Fibroblast of mammary gland (primary cell): ENCODE results near the gene PPP1R9B.
A peak's percentile ranks its signal among the peaks of the same experiment; 100 is the strongest.

Experiments used
- DNase-seq: peaks from one replicate; pipeline ENCODE4 v3.0.0-alpha.2; 2010; ENCODE audit warnings: low read depth
- H3K4me3 ChIP-seq: 2 replicates; pipeline ENCODE4 v1.5.1; 2011; ENCODE audit warnings: low read depth, mild to moderate bottlenecking, low read length, moderate library complexity; ENCODE audit not compliant: control insufficient read depth
- TF ChIP-seq, protein P1 (sequence below): conservative IDR thresholded peaks from 2 replicates; pipeline ENCODE4 v1.5.1; 2011; ENCODE audit warnings: low read depth, low read length, inconsistent platforms; ENCODE audit not compliant: control insufficient read depth, insufficient read depth

Gene PPP1R9B

DNA sequence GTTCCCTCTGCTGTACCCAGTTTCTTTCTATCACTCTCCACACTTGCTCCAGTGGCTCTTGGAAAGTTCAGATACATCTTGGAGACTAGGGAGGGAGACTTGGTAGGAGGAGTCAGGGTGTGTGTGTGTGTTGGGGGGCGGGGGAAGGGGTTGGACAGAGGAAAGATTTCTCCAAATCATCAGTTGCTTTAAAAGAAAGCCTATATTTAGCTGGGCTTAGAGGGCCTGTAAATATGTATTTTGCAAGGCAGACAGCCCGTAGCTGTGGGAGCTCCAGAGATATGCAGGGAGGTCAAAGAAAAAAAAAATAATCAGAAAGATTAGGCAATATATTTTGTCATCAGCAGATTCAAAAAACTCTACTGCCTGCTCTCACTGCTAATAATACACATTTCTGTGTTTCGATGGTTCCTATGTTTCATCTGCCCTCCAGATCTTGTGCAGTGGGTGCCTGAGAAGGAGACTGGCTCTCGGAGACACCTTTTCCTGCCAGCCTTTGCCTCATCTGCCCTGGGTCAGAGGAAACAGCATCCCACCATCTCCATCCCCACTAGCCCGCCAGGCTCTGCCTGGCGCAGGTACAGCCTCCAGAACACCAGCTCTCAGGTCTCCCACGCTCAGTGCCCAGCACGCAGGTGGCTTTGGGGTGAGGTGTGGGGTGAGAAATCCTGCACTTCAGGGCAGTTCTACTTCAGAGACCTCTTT lies 4.8 kb upstream of the PPP1R9B start:
- TF ChIP-seq, protein P1, sequence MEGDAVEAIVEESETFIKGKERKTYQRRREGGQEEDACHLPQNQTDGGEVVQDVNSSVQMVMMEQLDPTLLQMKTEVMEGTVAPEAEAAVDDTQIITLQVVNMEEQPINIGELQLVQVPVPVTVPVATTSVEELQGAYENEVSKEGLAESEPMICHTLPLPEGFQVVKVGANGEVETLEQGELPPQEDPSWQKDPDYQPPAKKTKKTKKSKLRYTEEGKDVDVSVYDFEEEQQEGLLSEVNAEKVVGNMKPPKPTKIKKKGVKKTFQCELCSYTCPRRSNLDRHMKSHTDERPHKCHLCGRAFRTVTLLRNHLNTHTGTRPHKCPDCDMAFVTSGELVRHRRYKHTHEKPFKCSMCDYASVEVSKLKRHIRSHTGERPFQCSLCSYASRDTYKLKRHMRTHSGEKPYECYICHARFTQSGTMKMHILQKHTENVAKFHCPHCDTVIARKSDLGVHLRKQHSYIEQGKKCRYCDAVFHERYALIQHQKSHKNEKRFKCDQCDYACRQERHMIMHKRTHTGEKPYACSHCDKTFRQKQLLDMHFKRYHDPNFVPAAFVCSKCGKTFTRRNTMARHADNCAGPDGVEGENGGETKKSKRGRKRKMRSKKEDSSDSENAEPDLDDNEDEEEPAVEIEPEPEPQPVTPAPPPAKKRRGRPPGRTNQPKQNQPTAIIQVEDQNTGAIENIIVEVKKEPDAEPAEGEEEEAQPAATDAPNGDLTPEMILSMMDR, result no peak
- DNase-seq, result no peak
- no peak overlapping the region for H3K4me3 ChIP-seq

DNA sequence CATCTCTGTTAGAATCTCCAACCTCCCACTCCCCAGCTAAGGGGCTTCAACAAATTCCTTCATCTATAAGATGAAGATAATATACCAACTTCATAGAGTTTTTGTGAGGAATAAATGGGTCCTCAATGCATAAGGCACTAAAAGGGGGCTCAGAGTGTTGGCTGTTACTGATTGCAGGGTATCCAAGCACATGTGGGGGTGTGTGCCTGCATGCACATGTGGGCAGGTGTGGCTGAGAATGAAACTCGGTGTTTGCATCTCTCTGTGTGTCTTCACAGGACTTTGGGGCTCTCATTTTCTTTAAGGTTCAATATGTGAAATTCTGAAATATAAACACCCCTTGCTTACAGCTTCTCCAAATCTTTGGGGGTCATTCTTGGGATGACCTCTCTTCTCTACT lies 4.1 kb upstream of the PPP1R9B start:
- DNase-seq, result no peak
- H3K4me3 ChIP-seq, result no peak overlapping the region
- TF ChIP-seq, protein P1, result no peak

DNA sequence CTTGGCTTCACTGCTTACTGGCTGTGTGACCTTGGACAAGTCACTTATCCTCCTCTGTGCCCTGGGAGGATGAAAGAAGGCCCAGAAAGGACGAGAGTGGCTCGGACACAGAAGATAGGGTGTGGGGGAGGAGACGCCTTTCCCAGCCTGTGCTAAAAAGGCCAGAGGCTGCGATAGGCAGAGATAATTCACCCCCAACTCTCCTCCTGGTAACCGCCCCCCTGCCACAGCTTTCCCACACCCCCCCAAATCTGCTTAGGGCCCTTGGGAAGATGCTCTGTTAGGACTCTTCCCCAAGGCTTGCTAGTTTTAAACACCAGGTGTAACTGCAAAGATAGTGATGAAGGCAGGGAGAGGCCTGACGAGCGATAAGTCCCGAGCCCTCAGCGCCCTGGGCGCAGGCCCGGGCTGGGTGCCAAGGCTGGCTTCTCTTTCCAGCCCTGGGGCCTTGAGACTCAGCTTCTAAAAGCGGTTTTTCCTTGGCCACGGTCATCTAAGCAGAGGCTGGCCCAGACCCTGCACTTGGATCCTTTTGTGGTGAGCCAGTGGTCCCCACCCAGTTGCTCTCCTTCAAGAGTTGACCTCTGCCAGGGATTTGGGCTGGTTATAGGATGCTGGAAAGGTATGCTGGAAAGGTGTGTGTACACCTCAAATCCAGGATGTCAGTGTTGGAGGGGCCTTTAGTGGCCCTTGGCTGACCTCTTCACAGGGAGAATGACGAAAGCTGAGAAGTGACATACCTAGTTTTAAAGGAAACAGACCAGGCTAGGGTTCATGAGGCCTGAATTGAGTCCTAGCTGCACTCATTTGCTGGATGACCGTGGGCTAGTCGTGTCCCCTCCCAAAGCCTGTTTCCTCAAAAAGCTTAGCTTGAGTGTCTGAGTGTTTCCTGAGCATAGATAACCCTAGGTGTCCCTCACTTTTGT lies 3.4 kb upstream of the PPP1R9B start:
- TF ChIP-seq, protein P1, result no peak
- DNase-seq, result no peak
- no peak overlapping the region for H3K4me3 ChIP-seq

DNA sequence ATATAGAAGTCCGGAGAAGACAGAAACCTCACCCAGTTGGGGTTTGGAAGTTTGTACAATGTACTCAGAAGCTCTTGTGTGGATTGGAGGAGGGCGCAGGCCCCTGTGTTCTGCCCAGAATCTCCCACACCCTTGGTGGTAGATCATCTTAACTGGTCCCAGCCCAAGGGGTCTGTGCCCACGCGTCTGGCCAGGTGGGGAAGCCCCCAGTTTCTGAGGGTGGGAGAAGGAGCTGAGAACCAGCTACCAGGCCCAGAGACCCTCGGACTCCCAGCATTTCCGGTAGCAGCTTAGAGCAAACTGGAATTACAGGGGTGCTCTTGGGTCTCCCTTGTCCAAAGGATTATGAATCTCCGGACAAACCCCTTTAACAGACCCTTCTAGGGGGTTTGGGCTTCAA lies 2.3 kb upstream of the PPP1R9B start:
- DNase-seq, result no peak
- H3K4me3 ChIP-seq, result no peak overlapping the region
- TF ChIP-seq, protein P1, result no peak

DNA sequence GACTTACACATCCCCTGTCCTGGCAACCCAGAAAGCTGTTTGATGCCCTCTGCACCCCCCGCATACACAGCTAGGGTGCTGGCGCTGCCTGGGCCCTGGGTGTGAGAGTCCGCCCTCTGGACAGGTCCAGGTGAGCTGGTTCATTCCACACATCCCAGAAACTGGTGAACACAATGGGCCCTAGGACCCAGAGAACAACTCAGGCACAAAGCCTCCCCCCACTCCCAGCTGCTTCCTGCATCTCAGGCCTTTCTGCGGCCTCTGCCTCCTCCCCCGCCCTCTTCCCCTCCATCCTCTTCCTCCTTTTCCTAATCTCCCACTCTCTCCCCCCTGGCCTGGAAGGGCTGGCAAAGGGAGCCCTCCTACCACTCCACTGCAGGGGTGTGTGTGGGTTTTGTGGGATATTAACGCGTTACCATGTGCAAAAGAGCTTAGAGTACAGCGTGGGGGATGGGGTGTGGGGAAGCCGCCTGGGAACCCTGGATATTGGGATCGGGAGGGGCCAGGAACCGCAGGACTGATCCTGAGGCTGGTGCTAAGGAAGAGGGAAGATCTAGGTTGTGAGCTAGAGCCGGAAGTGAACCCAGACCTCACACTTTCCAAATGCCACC lies 1.6 kb upstream of the PPP1R9B start:
- TF ChIP-seq, protein P1, result no peak
- peak; percentile 86 for DNase-seq
- peak overlapping the region; percentile 77 for H3K4me3 ChIP-seq

DNA sequence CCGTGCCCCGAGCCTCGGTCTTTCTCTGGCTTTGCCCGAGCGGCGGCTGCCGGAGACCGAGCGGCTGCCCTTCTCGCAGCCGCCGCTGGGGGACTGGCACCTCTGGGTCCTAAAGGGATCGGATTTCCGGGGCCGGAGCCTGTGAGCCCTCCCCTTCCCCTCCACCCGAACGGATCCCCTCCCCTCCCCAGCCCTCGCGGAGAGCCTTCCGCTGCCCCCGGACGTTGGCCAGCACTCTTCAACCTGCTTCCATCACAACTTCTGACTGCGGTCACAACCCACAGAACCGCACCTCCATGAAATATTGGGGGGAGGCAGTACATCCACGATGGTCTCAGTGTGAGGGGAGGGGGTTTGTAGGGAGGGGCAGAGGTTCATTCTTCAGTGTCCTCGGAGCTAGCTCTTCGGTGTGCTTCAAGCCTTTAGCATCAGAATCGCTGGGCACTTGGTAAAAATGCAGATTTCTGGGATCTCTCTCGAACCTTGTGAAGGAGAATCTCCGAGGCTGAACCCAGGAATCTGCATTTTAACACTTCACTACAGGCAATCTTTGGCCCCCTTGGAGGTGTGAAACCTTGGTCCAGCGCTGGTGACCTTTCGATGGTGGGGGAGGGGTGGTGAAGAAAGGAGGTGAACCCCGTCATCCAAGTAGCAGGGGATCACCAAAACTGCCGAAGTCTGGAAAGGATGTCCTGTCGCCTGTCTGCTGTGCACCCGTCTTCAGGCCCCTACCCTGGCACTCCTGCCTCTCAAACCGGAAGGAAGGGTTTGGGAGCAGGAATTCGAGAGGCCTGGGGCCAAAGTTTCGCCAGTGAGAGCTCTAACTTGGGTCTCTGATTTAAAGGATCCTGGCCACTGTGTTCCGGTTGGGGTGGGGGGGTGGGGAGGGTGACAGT lies 812 bp upstream of the PPP1R9B start:
- TF ChIP-seq, protein P1, result peak; percentile 53
- peak; percentile 84 for DNase-seq
- peak overlapping the region; percentile 77 for H3K4me3 ChIP-seq
